Esophagus squamous epithelium (tissue), 4 donors: ENCODE data around the gene ANAPC15.

ENCODE experiments used
- CTCF ChIP-seq, 6 experiments: fragments of 450-650 bp in 4 of 6; fragments of 200-600 bp in 2 of 6; sonication (generic) in 2 of 6; IDR thresholded peaks; one replicate each; pipeline ENCODE4 v1.5.1; 2016 to 2019; ENCODE audit warnings: antibody characterized with exemption in 6 of 6, mild to moderate bottlenecking in 4 of 6, moderate library complexity in 4 of 6
- POLR2A ChIP-seq, 4 donors: fragments of 450-650 bp; IDR thresholded peaks; one replicate each; pipeline ENCODE4 v1.6.1; 2017; ENCODE audit warnings: antibody characterized with exemption in 4 of 4, mild to moderate bottlenecking in 4 of 4, moderate library complexity in 3 of 4

- TF ChIP-seq CTCF (IDR thresholded peaks at IDR 0.05) (no peak), POLR2A (IDR thresholded peaks at IDR 0.05) (no peak)
Observed at GRCh38 chr11:72100009-72100408, 12.5 kb downstream of the ANAPC15 start.
